HG03039 (cell line): ENCODE measurements around the gene MT1F.
"Not testable (repeated sequence)": the region's sequence is repeated elsewhere in the genome, so short reads cannot be mapped to it uniquely, and the experiment has no call there.

ENCODE experiments used
- ATAC-seq: cut with Tn5 transposase; IDR thresholded peaks from one replicate; pipeline ENCODE4 v1.9.1; 2021; ENCODE audit warnings: mild to moderate bottlenecking, moderate library complexity; ENCODE audit not compliant: unreplicated experiment

MT1F gene

DNA sequence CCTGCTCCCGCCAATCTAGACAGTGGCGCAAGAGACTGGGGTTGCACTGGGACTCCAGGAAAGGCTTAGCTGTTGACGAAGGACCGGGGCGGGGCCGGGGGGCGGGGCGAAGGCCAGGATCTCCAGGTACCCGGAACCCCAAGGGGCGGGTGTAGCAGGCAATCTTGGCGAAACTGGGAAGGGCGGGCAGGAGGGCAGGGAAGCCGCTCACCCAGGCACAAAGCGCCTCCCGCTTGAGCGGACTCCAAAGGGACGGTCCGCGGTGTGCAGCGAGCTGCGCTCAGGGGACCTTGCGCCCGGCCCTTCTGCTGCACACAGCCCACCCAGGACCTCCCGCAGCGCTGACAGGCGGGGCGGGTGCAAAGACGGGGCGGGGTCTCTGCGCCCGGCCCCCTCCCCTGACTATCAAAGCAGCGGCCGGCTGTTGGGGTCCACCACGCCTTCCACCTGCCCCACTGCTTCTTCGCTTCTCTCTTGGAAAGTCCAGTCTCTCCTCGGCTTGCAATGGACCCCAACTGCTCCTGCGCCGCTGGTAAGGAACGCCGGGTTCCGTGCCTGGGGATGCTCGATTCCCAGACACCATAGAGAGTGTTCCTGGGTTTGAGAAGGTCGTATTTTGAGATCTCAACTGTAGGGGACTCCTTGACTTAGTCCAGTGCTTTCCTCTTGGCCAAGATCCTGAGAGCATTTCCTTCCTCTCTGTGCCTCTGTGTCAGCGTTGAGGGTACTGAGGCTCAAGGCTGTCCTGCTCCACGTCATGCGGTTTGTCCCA lies at the start of gene MT1F:
Gene MT1F, plus strand, starts transcription at position 405 of the 772 bp plus-strand sequence. Its CDS starts 100 bp downstream, at position 505.
- ATAC-seq: no peak

DNA sequence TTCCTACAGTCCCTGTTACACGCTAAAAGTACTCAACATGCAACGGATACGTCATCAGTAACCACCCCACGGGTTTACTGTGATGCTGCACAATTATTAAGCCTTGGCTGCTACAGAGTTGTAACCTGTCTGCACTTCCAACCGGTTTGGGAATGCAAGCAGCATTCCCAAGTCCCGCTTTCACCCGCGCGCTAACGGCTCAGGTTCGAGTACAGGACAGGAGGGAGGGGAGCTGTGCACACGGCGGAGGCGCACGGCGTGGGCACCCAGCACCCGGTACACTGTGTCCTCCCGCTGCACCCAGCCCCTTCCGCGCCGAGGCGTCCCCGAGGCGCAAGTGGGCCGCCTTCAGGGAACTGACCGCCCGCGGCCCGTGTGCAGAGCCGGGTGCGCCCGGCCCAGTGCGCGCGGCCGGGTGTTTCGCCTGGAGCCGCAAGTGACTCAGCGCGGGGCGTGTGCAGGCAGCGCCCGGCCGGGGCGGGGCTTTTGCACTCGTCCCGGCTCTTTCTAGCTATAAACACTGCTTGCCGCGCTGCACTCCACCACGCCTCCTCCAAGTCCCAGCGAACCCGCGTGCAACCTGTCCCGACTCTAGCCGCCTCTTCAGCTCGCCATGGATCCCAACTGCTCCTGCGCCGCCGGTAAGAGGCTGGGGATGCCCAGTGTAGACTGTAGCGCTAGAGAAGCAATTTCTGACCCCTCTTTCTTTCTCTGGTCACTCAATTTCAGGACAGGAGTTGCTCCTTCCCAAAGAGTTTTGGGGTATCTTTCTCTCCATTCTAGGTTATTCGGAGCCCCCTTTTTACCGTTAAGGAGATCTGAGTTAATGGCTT lies 49.5 kb upstream of the MT1F start, which contains the start of gene MT2A:
Gene MT2A, plus strand, starts transcription at position 542 of the 833 bp plus-strand sequence. Its CDS starts 72 bp downstream, at position 614.
- peak; percentile 87 for ATAC-seq

DNA sequence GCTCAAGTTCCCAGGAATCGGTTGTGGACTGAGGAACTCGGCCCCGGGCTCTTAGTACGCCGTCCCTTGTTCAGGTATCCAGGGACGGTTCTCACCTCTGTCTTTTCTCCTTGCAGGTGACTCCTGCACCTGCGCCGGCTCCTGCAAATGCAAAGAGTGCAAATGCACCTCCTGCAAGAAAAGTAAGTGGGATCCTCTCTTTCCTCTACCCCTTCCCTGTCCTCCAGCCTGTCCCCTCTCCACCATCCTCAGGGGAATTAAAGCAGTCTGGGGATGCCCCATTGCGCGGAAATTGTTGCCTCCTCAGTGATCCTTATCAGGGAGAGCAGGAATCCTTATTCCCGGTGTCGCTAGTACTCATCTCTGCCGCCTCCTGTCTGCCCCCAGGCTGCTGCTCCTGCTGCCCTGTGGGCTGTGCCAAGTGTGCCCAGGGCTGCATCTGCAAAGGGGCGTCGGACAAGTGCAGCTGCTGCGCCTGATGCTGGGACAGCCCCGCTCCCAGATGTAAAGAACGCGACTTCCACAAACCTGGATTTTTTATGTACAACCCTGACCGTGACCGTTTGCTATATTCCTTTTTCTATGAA lies 48.8 kb upstream of the MT1F start:
- no peak for ATAC-seq

DNA sequence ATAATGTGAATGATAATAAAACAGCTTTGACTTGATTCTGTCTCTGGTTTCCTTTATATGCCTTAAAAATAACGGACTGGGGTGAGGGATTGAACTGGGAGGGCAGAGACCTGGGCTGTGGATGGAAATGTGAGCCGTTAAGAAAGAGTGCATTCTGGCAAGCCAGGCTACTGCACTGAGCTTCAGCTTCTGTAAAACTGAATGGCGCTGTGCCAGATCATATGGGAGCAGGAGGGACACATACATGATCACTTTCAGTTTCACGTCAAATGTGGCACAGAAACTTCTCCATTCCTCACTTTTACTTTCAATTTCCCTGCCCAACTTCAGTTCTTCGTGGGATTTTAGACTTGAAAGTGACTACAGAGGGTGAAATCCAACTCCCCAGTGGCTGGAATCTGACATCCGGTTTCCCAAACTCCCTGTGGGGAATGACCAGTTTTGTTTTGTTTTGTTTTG lies 48.3 kb upstream of the MT1F start:
- no peak for ATAC-seq

DNA sequence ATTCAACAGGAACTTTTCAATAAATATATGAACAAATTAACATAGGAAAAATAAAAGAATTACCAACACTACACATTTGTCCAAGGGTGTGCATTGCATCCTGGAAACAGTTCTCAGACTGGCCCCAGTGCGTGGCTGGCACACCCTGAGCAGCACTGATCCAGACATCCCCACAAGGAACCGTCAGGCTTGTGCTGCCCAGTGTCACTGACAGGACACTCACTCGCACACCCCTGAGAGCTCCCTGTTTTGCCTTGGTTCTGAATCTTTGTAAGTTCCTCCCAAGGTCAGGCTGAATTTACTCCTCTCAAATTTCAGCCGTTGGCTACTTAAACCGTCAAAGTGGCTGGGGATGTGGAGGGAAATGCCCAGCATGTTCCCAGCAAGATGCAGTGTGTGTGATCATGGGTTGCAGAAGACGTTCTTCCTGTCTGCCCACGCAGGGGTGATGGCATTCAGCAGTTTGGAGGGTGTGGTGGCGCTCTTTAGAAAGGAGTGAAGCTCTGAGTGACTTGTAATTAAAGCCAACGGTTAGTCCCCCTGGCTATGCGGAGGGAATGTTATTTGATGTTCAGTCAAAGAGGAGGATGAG lies 47.6 kb upstream of the MT1F start:
- ATAC-seq: no peak

DNA sequence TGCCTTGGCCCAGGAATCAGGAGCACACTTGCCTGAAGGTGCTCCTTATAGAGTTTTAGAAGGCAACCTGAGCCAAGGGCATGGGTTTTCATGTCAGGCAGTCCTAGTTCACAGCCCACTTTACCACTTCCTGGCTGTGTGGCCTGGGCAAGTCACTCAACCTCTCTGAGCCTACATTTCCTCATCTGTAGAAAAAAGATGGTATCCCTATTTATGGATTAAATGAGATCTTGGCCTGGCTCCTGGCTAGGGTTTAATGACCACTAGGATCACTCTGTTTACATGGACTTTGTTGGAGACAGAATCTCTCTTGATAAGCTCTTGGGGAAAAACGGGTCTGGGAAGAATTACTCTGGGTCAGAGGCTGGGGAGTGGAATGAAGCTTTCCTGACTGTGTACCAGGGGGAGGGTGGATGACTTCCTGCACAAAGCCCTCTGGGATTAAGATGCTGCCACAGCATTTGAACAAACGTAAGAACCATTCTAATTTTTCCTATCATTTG lies 47.1 kb upstream of the MT1F start:
- no peak for ATAC-seq

DNA sequence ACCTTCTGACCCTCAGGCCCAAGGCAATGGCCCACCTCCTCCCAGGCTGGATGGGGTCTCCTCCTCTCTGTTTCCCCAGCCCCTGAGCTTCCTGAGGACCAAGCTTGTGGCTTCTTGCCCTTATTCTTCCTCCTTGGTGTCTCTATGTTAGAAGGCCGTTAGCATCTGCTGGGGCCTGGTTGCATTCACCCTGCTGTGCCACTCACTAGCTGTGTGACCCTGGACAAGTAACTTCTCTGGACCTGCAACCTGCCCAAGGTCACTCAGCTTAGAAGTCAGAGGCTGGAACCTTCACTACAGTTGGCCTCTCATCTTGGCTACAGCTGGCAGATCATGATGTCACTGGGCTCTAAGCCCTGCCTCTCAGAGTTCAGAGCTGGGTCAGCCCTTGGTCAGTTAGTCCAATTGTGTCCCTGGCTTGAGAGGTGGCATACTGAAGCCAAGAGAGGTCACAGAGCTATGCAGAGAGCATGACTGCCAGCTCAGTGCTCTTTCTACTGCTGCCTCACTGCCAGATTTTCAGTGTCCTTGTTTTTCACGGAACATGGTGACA lies 46.4 kb upstream of the MT1F start:
- no peak for ATAC-seq

DNA sequence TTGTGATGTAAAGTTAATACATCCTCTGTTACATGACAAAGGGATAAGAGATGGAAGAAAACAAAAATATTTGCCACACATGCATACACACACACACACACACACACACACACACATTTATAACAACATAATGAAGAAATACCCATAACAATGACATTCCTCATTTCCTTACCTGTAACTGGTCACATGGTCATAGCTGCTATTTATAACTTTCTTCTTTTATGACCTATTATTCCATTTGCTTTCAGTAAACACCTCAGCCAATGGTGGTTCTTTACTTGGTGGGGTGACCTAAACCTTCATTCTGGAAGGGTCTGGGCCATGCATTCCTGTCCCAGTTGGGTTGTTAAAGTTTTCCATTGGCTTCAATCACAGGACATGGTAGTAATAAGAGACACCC lies 44.1 kb upstream of the MT1F start:
- no peak for ATAC-seq

DNA sequence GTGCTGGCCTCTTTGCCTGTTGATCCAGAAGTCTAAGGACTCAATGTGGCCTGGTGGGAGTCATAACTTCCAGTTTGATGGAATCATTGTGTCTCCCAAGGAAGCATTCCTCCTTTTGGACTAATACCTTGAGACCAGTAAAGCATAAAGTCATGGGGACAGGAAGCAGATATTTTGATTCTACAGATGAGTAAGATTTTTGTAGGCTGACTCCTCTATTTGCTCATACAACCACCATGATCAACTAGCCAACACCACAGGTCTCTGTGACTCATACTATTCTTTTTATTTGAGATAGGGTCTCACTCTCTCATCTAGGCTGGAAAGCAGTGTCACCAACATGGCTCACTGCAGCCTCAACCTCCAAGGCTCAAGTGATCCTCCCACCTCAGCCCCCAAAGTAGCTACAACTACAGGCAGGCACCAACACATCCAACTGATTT lies 43.2 kb upstream of the MT1F start:
- ATAC-seq: no peak

DNA sequence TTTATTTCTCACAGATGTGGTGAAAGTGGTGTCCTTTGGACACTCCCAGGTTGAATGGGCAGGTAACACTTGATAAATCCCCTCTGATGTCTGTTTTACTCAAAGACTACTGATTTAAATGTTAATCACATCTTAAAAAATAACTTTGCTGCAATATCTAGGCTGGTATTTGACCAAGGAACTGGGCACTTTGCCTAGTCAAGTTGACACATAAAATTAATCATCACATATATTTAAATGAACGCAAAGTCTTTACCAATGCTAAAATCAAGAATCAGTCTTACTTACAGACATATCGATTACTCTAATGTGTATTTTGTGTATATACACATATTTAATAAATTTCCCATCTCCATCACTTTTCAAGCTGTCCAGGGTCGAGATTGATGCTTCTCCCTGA lies 42.4 kb upstream of the MT1F start:
- no peak for ATAC-seq

DNA sequence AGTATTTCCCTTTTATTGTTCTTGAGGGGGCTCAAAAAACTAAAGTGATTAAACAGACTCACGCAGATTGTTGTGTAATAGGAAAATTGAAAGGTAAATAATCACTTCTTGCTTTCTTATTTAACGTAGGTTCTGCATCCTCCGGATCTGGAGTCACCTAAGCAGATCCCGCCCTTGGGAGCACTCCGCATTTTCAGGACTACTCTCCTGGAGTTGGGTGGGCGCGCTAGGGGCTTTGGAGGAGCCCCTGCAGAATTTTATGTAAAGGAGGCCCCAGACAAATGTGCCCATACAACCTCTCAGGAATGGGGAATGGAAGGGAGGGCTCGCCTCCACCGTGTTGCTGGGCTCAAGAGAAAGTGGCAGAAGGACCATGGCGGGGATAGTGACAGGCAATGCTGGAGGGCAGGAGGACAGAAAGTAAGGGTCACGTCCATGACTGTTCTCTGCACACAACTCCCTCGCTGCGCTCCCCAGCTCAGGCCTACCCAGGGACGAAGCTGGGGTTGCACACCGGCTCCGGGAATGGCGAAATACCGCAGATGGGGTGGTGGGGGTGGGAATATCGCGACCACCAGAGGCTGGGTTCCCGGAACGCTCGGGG lies 41.0 kb upstream of the MT1F start:
- no peak for ATAC-seq

DNA sequence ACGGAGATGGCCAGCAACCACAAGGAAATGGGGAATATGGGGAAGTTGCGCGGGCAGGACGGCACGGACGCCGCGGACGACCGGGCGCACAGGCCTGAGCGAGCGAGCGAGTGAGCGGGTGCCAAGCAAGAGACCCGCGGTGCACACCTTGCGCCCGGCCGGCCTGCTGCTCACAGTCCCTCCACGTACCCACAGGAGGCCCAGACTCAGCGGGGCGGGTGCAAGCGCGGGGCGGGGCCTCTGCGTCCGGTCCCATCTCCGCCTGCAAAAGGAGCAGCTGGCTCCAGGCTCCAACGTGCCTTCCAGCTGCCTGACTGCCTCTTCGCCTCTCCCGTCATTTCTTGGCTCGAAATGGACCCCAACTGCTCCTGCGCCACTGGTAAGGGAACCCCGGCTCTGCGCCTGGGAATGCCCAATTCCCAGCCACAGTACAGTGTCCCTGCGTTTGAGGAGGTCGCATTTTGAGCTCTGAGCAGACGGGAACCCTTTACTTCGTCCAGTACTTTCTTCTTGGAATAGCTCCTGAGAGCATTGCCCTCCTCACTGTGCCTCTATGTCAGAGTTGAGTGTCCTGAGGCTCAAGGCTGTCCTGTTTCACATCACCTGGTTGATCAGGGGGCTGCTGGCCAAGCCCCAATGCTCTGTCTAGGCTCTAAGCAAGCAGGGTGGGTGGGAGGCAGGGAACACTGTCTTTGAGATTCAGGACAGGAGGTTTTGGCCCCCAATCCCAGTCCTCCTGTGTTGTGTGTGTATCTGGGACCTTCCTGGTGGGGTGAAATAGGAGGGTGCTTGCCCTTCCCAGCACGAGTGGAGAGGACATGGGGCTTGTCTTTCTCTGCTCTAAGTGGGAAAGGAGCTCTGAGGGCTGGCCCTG lies 40.3 kb upstream of the MT1F start:
- ATAC-seq: no peak

DNA sequence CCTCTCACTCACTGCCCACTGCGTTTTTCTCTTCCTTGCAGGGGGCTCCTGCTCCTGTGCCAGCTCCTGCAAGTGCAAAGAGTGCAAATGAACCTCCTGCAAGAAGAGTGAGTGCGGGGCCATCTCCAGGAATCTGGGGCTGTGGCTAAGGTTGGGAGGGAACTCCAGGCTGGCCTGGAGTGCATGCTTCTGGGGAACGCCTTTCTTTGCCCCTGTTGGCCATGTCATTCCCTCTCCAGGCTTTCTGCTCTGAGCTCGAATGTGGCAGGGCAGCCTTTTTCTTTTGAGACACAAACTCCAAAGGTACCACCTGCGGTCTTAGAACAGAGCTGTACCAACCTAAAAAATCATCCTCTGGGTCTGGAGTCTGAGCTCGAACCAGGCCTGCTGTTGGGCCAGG lies 39.6 kb upstream of the MT1F start:
- ATAC-seq: no peak

DNA sequence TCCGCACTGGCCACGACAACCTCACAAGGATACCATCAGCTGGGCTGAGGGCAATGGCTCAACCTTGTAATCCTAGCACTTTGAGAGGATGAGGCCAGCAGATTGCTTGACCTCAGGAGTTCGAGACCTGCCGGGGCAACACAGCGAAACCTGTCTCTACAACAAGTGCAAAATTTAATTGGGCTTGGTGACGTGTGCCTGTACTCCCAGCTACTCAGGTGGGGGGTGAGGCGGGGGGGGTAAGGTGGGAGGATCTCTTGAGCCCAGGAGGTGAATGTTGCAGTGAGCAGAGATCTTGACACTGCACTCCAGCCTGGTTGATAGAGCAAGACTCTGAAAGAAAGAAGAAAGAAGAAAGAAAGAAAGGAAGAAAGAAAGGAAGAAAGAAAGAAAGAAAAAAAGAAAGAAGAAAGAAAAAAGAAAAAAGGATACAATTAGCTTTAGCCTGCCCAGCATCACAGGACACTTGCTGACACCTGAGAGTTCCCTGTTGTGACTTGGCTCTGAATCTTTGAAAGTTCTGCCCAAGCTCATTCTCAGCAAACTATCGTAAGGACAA lies 37.3 kb upstream of the MT1F start:
- ATAC-seq: no peak

DNA sequence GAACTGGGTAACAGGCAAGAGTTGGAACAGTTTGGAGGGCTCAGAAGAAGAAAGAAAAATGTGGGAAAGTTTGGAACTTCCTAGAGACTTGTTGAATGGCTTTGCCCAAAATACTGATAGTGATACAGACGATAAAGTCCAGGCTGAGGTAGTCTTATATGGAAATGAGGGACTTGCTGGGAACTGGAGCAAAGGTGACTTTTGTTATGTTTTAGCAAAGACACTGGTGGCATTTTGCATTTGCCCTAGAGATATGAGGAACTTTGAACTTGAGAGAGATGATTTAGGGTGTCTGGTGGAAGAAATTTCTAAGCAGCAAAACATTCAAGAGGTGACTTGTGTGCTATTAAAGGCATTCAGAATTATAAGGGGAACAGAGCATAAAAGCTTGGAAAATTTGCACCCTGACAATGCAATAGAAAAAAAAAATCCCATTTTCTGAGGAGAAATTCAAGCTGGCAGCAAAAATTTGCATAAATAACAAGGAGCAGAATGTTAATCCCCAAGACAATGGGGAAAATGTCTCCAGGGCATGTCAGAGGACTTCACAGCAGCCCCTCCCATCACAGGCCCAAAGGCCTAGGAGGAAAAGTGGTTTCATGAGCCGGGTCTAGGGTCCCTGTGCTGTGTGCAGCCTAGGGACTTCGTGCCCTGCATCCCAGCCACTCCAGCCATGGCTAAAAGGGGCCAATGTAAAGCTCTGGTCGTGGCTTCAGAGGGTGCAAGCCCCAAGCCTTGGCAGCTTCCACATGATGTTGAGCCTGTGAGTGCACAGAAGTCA lies 35.9 kb upstream of the MT1F start:
- ATAC-seq: not testable (repeated sequence)

DNA sequence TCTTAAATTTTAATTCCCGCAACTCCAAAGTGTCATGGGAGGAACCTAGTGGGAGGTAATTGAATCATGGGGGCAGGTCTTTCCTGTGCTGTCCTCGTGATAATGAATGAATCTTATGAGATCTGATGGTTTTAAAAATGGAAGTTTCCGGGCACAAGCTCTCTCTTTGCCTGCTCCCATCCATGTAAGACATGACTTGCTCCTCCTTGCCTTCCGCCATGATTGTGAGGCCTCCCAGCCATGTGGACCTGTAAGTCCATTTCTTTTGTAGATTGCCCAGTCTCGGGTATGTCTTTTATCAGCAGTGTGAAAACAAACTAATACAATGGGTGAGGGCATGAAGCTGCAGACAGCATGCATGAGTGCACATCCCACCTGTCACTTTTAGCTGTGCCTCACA lies 34.6 kb upstream of the MT1F start:
- ATAC-seq: not testable (repeated sequence)

DNA sequence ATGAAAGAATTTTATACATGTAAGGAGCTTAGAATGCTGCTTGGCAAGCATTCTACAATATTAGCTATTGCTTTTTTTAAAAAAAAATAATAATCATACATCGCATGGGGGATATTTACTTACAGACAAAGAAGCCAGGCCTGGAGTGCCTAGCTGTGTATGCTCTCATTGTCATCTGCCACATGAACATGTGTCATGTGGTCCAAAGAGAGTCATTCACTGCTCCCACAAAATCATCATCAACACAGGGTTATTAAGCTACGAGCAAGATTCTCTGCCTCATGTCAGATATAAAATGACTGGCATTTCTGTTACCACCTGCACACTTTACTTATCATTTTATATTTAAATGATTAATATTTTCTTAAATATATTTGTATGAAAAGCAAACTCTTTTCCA lies 34.1 kb upstream of the MT1F start:
- ATAC-seq: no peak
